Caco-2 (cell line): ENCODE results near the gene TOMM70. TPM values are rescaled to one million over a fixed set of nuclear protein-coding genes. Genes with fewer than 3 reads are reported as not detected.

Experiments
- BruUV-seq: library from RNA; stranded (reverse); fragments of 400-500 nt; replicated peaks from 2 replicates; lab custom pipeline; 2021; lab: Mats Ljungman, UMichigan
- CTCF ChIA-PET: fragments of 300-600 bp; sonication (Branson Sonifier 250); formaldehyde crosslinking; loops from one replicate; lab custom pipeline; 2022; ENCODE audit warnings: antibody characterized with exemption; lab: Charles Lee
- POLR2A ChIA-PET: fragments of 300-600 bp; sonication (Branson Sonifier 250); formaldehyde crosslinking; loops from one replicate; lab custom pipeline; 2022; ENCODE audit warnings: antibody characterized with exemption; lab: Charles Lee
- DNase-seq, 2 experiments: peaks; one replicate each; pipeline versions ENCODE4 v3.0.0 to v3.0.0-alpha.2; 2020 to 2022
- H3K27me3 ChIP-seq: replicated peaks from 2 replicates; pipeline ENCODE4 v1.6.0; 2011; ENCODE audit warnings: low read length; ENCODE audit not compliant: control insufficient read depth, insufficient read depth
- H3K36me3 ChIP-seq: 2 replicates; pipeline ENCODE4 v1.5.1; 2011; ENCODE audit warnings: low read length; ENCODE audit not compliant: control insufficient read depth, insufficient read depth
- H3K4me1 ChIP-seq: fragments of 250-450 bp; sonication (Bioruptor Pico); 2 replicates; pipeline ENCODE4 v1.5.1; 2020; ENCODE audit warnings: mild to moderate bottlenecking
- H3K4me3 ChIP-seq: 2 replicates; pipeline ENCODE4 v1.5.1; 2011; ENCODE audit warnings: low read depth, mild to moderate bottlenecking, control low read depth, low read length
- H3K9me3 ChIP-seq: fragments of 250-450 bp; sonication (Bioruptor Pico); 2 replicates; pipeline ENCODE4 v1.5.1; 2020; ENCODE audit warnings: mild to moderate bottlenecking, moderate library complexity
- H3K27ac Mint-ChIP-seq: one replicate; pipeline ENCODE4 v1.8.0; 2022; ENCODE audit warnings: mixed read lengths; ENCODE audit not compliant: unreplicated experiment
- H3K27me3 Mint-ChIP-seq: one replicate; pipeline ENCODE4 v1.8.0; 2022; ENCODE audit warnings: mixed read lengths; ENCODE audit not compliant: insufficient read depth, unreplicated experiment
- H3K36me3 Mint-ChIP-seq: one replicate; pipeline ENCODE4 v1.8.0; 2022; ENCODE audit warnings: mild to moderate bottlenecking, mixed read lengths; ENCODE audit not compliant: insufficient read depth, unreplicated experiment
- H3K4me1 Mint-ChIP-seq: one replicate; pipeline ENCODE4 v1.8.0; 2022; ENCODE audit warnings: low read depth, mixed read lengths; ENCODE audit not compliant: unreplicated experiment
- H3K4me3 Mint-ChIP-seq: one replicate; pipeline ENCODE4 v1.8.0; 2022; ENCODE audit warnings: mild to moderate bottlenecking, moderate library complexity, mixed read lengths; ENCODE audit not compliant: unreplicated experiment
- H3K9me3 Mint-ChIP-seq: one replicate; pipeline ENCODE4 v1.8.0; 2022; ENCODE audit warnings: mixed read lengths; ENCODE audit not compliant: unreplicated experiment
- CTCF ChIP-seq, 2 experiments: fragments of 200-600 bp in 1 of 2; IDR thresholded peaks; 1 replicate in 1 of 2; 2 replicates in 1 of 2; pipeline versions ENCODE4 v1.5.1 to v1.8.0; 2011 to 2022; ENCODE audit warnings: antibody characterized with exemption in 1 of 2, control low read depth in 1 of 2, inconsistent platforms in 1 of 2, low read depth in 1 of 2, low read length in 1 of 2, mild to moderate bottlenecking in 1 of 2, moderate library complexity in 1 of 2; ENCODE audit not compliant: insufficient read depth in 1 of 2, severe bottlenecking in 1 of 2, unreplicated experiment in 1 of 2
- intact Hi-C: fragments of 100-400 bp; cut with micrococcal nuclease; formaldehyde crosslinking; loops from one replicate; pipeline ENCODE4 v1.10.0; 2022; ENCODE audit not compliant: unreplicated experiment
- total RNA-seq: library from RNA; stranded (reverse); gene quantifications from 2 replicates; pipeline ENCODE4 v1.2.3, GENCODE V29; 2022

The TOMM70 gene
- total RNA-seq, 1 experiment from 2014 or later = 50.7 TPM

- no TSS peak for BruUV-seq
- no peaks in the 10 kb centered on the region for H3K4me1 Mint-ChIP-seq
- H3K36me3 ChIP-seq = no peaks in the 10 kb centered on the region; the same call in 1 of the 2 replicates
- DNase-seq = no peak
- no peaks in the 10 kb centered on the region for H3K9me3 Mint-ChIP-seq
- no peaks in the 10 kb centered on the region for H3K27me3 Mint-ChIP-seq
- H3K4me1 ChIP-seq = no peaks in the 10 kb centered on the region
- no peak overlapping the region for H3K4me3 Mint-ChIP-seq
- H3K4me3 ChIP-seq = no peak overlapping the region
- POLR2A ChIA-PET = no interaction called here
- no peak overlapping the region for H3K27ac Mint-ChIP-seq
- no peak for TF ChIP-seq CTCF (IDR thresholded peaks at IDR 0.05; ENCODE audit: insufficient read depth in 1 of 2, low read depth in 1 of 2, low read length in 1 of 2, severe bottlenecking in 1 of 2, unreplicated experiment in 1 of 2)
- peaks cover 41% of the 10 kb centered on the region for H3K36me3 Mint-ChIP-seq
- CTCF ChIA-PET = interaction anchor here (0.6 kb wide), 1 partner anchor 90 kb away, joined by 3 read pairs; no protein-coding TSS in a partner anchor
- H3K9me3 ChIP-seq = no peaks in the 10 kb centered on the region
- intact Hi-C loops = no loop called here
- H3K27me3 ChIP-seq = no peaks in the 10 kb centered on the region
These were observed 26.4 kb downstream of the TOMM70 start for GRCh38 chr3:100374521-100374920.

- H3K27me3 Mint-ChIP-seq = no peaks in the 10 kb centered on the region
- H3K27ac Mint-ChIP-seq = no peak overlapping the region
- H3K36me3 Mint-ChIP-seq = peaks cover 47% of the 10 kb centered on the region
- intact Hi-C loops = no loop called here
- no peak overlapping the region for H3K4me3 ChIP-seq
- no TSS peak for BruUV-seq
- no peaks in the 10 kb centered on the region for H3K36me3 ChIP-seq
- no peaks in the 10 kb centered on the region for H3K9me3 ChIP-seq
- H3K4me1 ChIP-seq = no peaks in the 10 kb centered on the region
- no peak overlapping the region for H3K4me3 Mint-ChIP-seq
- H3K9me3 Mint-ChIP-seq = no peaks in the 10 kb centered on the region
- ChIA-PET POLR2A (no interaction called here), CTCF (no interaction called here)
- no peak for DNase-seq
- no peak for TF ChIP-seq CTCF (IDR thresholded peaks at IDR 0.05; ENCODE audit: insufficient read depth in 1 of 2, low read depth in 1 of 2, low read length in 1 of 2, severe bottlenecking in 1 of 2, unreplicated experiment in 1 of 2)
- H3K4me1 Mint-ChIP-seq = no peaks in the 10 kb centered on the region
- H3K27me3 ChIP-seq = no peaks in the 10 kb centered on the region
These were observed 30.1 kb downstream of the TOMM70 start for GRCh38 chr3:100370756-100371155.

- Histone ChIP-seq H3K4me3 (no peak overlapping the region), H3K4me1 (no peaks in the 10 kb centered on the region), H3K9me3 (no peaks in the 10 kb centered on the region), H3K27me3 (no peaks in the 10 kb centered on the region), H3K36me3 (no peaks in the 10 kb centered on the region)
- CTCF ChIA-PET = no interaction called here
- H3K4me3 Mint-ChIP-seq = no peak overlapping the region
- POLR2A ChIA-PET = no interaction called here
- peaks cover 57% of the 10 kb centered on the region for H3K36me3 Mint-ChIP-seq
- H3K9me3 Mint-ChIP-seq = no peaks in the 10 kb centered on the region
- no peaks in the 10 kb centered on the region for H3K27me3 Mint-ChIP-seq
- intact Hi-C loops = no loop called here
- no peaks in the 10 kb centered on the region for H3K4me1 Mint-ChIP-seq
- no peak for TF ChIP-seq CTCF (IDR thresholded peaks at IDR 0.05; ENCODE audit: insufficient read depth in 1 of 2, low read depth in 1 of 2, low read length in 1 of 2, severe bottlenecking in 1 of 2, unreplicated experiment in 1 of 2)
- H3K27ac Mint-ChIP-seq = no peak overlapping the region
- no peak for DNase-seq
- BruUV-seq = no TSS peak
These were observed 32.4 kb downstream of the TOMM70 start for GRCh38 chr3:100368441-100368840.
